DND-41 (cell line): ENCODE data around the gene CENPB.

Experiments used
- ATAC-seq: fragments of 200-7000 bp; cut with Tn5 transposase; 3 replicates; pipeline ENCODE4 v1.9.1; 2021; ENCODE audit warnings: low read depth; ENCODE audit not compliant: insufficient read depth
- DNase-seq: peaks from one replicate; pipeline ENCODE4 v3.0.0-alpha.2; 2020
- H2AFZ ChIP-seq: 2 replicates; pipeline ENCODE4 v1.6.0; 2012; ENCODE audit warnings: low read depth, low read length
- H3K27ac ChIP-seq: 2 replicates; pipeline ENCODE4 v1.5.1; 2012; ENCODE audit warnings: low read length, inconsistent platforms
- H3K27me3 ChIP-seq: fragments of 200-600 bp; sonication (generic); 2 replicates; pipeline ENCODE4 v1.6.0; 2012; ENCODE audit warnings: low read length, mild to moderate bottlenecking, inconsistent platforms; ENCODE audit not compliant: insufficient read depth, poor library complexity
- H3K36me3 ChIP-seq: 2 replicates; pipeline ENCODE4 v1.5.1; 2012; ENCODE audit warnings: low read length, inconsistent platforms; ENCODE audit not compliant: insufficient read depth
- H3K4me1 ChIP-seq: 2 replicates; pipeline ENCODE4 v1.5.1; 2012; ENCODE audit warnings: mild to moderate bottlenecking, low read length; ENCODE audit not compliant: insufficient read depth
- H3K4me2 ChIP-seq: 2 replicates; pipeline ENCODE4 v1.6.0; 2012; ENCODE audit warnings: mild to moderate bottlenecking, moderate library complexity, low read length, inconsistent platforms; ENCODE audit not compliant: insufficient read depth
- H3K4me3 ChIP-seq, 2 experiments: fragments of 200-600 bp in 1 of 2; shearing (Covaris generic) in 1 of 2; 2 replicates each; pipeline ENCODE4 v1.5.1; 2012 to 2016; ENCODE audit warnings: inconsistent platforms in 2 of 2, low read length in 2 of 2, mild to moderate bottlenecking in 2 of 2, low read depth in 1 of 2, moderate library complexity in 1 of 2
- H3K79me2 ChIP-seq: 2 replicates; pipeline ENCODE4 v1.6.0; 2012; ENCODE audit warnings: low read length, inconsistent platforms; ENCODE audit not compliant: insufficient read depth
- H3K9ac ChIP-seq: 2 replicates; pipeline ENCODE4 v1.6.0; 2012; ENCODE audit warnings: low read depth, mild to moderate bottlenecking, inconsistent platforms, low read length, moderate library complexity
- H3K9me3 ChIP-seq: 2 replicates; pipeline ENCODE4 v1.5.1; 2012; ENCODE audit warnings: low read length, moderate library complexity, mild to moderate bottlenecking, inconsistent platforms; ENCODE audit not compliant: insufficient read depth, severe bottlenecking
- H4K20me1 ChIP-seq: 2 replicates; pipeline ENCODE4 v1.6.0; 2012; ENCODE audit warnings: low read length; ENCODE audit not compliant: insufficient read depth
- EZH2 ChIP-seq: IDR thresholded peaks from 3 replicates; pipeline ENCODE4 v1.6.1; 2012; ENCODE audit warnings: borderline replicate concordance, low read depth, mild to moderate bottlenecking, moderate library complexity, low read length, inconsistent platforms; ENCODE audit not compliant: severe bottlenecking
- TF ChIP-seq, protein P1 (sequence below): IDR thresholded peaks from 2 replicates; pipeline ENCODE4 v1.5.1; 2012; ENCODE audit warnings: borderline replicate concordance, low read length, moderate library complexity, mild to moderate bottlenecking; ENCODE audit not compliant: poor library complexity, severe bottlenecking; ENCODE audit errors: extremely low read depth

CENPB gene

GRCh38 chr20:3777381-3777715 lies 9.2 kb downstream of the CENPB start:
- no peaks in the 10 kb centered on the region for H3K36me3 ChIP-seq
- no peak for TF ChIP-seq EZH2
- TF ChIP-seq, protein P1, sequence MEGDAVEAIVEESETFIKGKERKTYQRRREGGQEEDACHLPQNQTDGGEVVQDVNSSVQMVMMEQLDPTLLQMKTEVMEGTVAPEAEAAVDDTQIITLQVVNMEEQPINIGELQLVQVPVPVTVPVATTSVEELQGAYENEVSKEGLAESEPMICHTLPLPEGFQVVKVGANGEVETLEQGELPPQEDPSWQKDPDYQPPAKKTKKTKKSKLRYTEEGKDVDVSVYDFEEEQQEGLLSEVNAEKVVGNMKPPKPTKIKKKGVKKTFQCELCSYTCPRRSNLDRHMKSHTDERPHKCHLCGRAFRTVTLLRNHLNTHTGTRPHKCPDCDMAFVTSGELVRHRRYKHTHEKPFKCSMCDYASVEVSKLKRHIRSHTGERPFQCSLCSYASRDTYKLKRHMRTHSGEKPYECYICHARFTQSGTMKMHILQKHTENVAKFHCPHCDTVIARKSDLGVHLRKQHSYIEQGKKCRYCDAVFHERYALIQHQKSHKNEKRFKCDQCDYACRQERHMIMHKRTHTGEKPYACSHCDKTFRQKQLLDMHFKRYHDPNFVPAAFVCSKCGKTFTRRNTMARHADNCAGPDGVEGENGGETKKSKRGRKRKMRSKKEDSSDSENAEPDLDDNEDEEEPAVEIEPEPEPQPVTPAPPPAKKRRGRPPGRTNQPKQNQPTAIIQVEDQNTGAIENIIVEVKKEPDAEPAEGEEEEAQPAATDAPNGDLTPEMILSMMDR = no peak
- no peak overlapping the region for H3K4me2 ChIP-seq
- H3K27me3 ChIP-seq = no peaks in the 10 kb centered on the region
- no peak for ATAC-seq
- no peak overlapping the region for H3K27ac ChIP-seq
- 0 out of 2 replicates have a peak, but pooled peaks cover 1% of the 10 kb centered on the region for H3K4me1 ChIP-seq
- no peak for DNase-seq
- no peaks in the 10 kb centered on the region for H3K9me3 ChIP-seq
- H4K20me1 ChIP-seq = peaks cover 12% of the 10 kb centered on the region; the same call in 1 of the 2 replicates
- no peak overlapping the region for H3K4me3 ChIP-seq
- no peak overlapping the region for H2AFZ ChIP-seq
- no peak overlapping the region for H3K9ac ChIP-seq
- no peaks in the 10 kb centered on the region for H3K79me2 ChIP-seq

DNA sequence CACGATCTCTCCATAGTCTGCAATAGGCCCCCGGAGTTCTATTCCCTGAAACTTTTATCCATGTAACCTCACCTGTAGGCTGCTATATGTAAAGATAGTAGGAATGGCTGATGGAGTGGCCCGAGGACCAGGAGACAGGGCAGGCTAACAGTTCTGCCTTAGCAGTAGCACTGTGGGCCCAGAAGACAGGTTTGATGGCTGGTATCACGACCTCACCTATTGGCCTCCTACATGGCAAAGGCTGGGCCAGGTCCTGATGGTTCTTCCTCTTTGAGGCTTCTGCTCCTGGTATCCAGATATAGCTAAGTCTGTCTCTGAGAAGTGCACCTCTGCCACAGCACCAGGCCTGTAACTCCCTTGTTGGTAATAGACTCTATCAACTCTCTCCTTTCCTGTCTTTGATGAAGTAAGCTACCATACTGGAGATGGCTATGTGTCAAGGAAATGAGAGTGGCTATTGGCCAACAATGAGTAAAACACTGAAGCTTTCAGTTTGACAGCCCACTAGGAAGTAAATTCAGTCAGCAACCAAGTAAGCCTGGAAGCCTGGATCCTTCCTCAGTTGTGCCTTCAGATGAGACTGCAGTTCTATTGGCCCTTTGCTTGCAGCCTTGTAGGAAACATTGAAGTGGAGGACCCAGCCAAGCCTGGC lies 11.0 kb downstream of the CENPB start:
- no peak overlapping the region for H2AFZ ChIP-seq
- no peak overlapping the region for H3K9ac ChIP-seq
- no peaks in the 10 kb centered on the region for H3K4me1 ChIP-seq
- no peaks in the 10 kb centered on the region for H3K27me3 ChIP-seq
- no peak overlapping the region for H3K27ac ChIP-seq
- no peak overlapping the region for H3K4me2 ChIP-seq
- H3K36me3 ChIP-seq = no peaks in the 10 kb centered on the region
- TF ChIP-seq, protein P1 = no peak
- TF ChIP-seq EZH2 = no peak
- no peak overlapping the region for H3K4me3 ChIP-seq
- H3K9me3 ChIP-seq = no peaks in the 10 kb centered on the region
- DNase-seq = no peak
- ATAC-seq = no peak
- H4K20me1 ChIP-seq = no peaks in the 10 kb centered on the region
- no peaks in the 10 kb centered on the region for H3K79me2 ChIP-seq

DNA sequence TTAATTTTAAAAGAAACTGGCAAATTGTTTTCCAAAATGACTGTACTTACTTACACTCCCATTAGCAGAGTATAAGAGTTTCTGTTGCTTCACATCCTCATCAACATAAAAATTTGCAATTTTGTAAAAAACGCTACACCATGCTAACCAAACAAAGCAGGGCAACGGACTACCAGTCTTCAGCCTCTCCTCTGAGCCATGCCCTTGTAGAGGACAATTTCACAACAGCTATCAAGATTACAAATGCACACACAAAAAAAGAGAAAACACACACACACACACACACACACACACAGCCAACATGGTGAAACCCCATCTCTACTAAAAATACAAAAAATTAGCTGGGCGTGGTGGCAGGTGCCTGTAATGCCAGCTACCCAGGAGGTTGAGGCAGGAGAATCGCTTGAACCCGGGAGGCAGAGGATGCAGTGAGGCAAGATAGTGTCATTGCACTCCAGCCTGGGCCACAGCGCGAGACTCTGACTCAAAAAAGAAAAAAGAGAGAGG lies 14.9 kb downstream of the CENPB start:
- Histone ChIP-seq H3K9me3 (no peaks in the 10 kb centered on the region), H3K9ac (no peak overlapping the region), H4K20me1 (no peaks in the 10 kb centered on the region), H3K27ac (no peak overlapping the region), H2AFZ (no peak overlapping the region), H3K27me3 (no peaks in the 10 kb centered on the region), H3K79me2 (peaks cover 12% of the 10 kb centered on the region), H3K4me3 (no peak overlapping the region), H3K4me2 (no peak overlapping the region), H3K4me1 (peaks cover 23% of the 10 kb centered on the region), H3K36me3 (no peaks in the 10 kb centered on the region)
- TF ChIP-seq, protein P1 = no peak
- no peak for ATAC-seq
- no peak for DNase-seq
